CD4-positive, alpha-beta T cell (primary cell): ENCODE results near the gene CDC6. TPM values are rescaled to one million over a fixed set of nuclear protein-coding genes. Genes with fewer than 3 reads are reported as not detected.

ENCODE experiments used
- ATAC-seq: fragments of 200-7000 bp; cut with Tn5 transposase; one replicate; pipeline ENCODE4 v1.10.0; 2022; ENCODE audit warnings: mild to moderate bottlenecking; ENCODE audit not compliant: poor library complexity
- CTCF ChIA-PET: fragments of 350-600 bp; sonication (Branson Sonifier 250); formaldehyde crosslinking; loops from one replicate; lab custom pipeline; 2021; ENCODE audit warnings: antibody characterized with exemption, inconsistent platforms; lab: Charles Lee
- POLR2A ChIA-PET: fragments of 350-600 bp; sonication (Branson Sonifier 250); formaldehyde crosslinking; loops from one replicate; lab custom pipeline; 2021; ENCODE audit warnings: antibody characterized with exemption, inconsistent platforms; lab: Charles Lee
- DNase-seq, 14 experiments: peaks; one replicate each; pipeline ENCODE4 v3.0.0-alpha.2; 2013 to 2020; ENCODE audit warnings: mixed read lengths in 2 of 14
- H3K27ac ChIP-seq, 2 donors: one replicate each; pipeline versions ENCODE4 v1.5.1 to v1.7.0; 2013; ENCODE audit warnings: low read length in 2 of 2, low read depth in 1 of 2, mild to moderate bottlenecking in 1 of 2
- H3K27me3 ChIP-seq, 2 experiments: 1 replicate in 1 of 2; 2 replicates in 1 of 2; pipeline versions ENCODE4 v1.6.1 to v1.7.0; 2013; ENCODE audit warnings: low read length in 2 of 2, control low read depth in 1 of 2, mild to moderate bottlenecking in 1 of 2, moderate library complexity in 1 of 2; ENCODE audit not compliant: insufficient read depth in 2 of 2, control insufficient read depth in 1 of 2
- H3K36me3 ChIP-seq: one replicate; pipeline ENCODE4 v1.6.1; 2013; ENCODE audit warnings: low read length, control low read depth; ENCODE audit not compliant: insufficient read depth
- H3K4me1 ChIP-seq: one replicate; pipeline ENCODE4 v1.6.1; 2013; ENCODE audit warnings: low read length, control low read depth; ENCODE audit not compliant: insufficient read depth
- H3K4me3 ChIP-seq: one replicate; pipeline ENCODE4 v1.5.1; 2013; ENCODE audit warnings: mild to moderate bottlenecking, low read length, moderate library complexity
- H3K9me3 ChIP-seq, 2 experiments: 1 replicate in 1 of 2; 2 replicates in 1 of 2; pipeline versions ENCODE4 v1.6.1 to v1.7.0; 2013; ENCODE audit warnings: low read length in 2 of 2, mild to moderate bottlenecking in 2 of 2, control low read depth in 1 of 2, moderate library complexity in 1 of 2; ENCODE audit not compliant: control insufficient read depth in 1 of 2, insufficient read depth in 1 of 2
- H3K27ac Mint-ChIP-seq: one replicate; pipeline ENCODE4 v1.8.0; 2020; ENCODE audit warnings: mixed read lengths
- H3K27me3 Mint-ChIP-seq: one replicate; pipeline ENCODE4 v1.8.0; 2021; ENCODE audit warnings: mixed read lengths
- H3K36me3 Mint-ChIP-seq: one replicate; pipeline ENCODE4 v1.8.0; 2021; ENCODE audit warnings: low read depth, mixed read lengths
- H3K4me1 Mint-ChIP-seq: one replicate; pipeline ENCODE4 v1.8.0; 2021; ENCODE audit warnings: low read depth, mixed read lengths
- H3K4me3 Mint-ChIP-seq: one replicate; pipeline ENCODE4 v1.8.0; 2020; ENCODE audit warnings: mild to moderate bottlenecking, mixed read lengths
- H3K9me3 Mint-ChIP-seq: one replicate; pipeline ENCODE4 v1.8.0; 2020; ENCODE audit warnings: mixed read lengths
- intact Hi-C, 2 experiments: fragments of 100-400 bp; cut with DNase I in 1 of 2; cut with micrococcal nuclease in 1 of 2; formaldehyde crosslinking; loops; one replicate each; pipeline versions ENCODE4 v1.15.1 to v1.9.0; 2023 to 2025; cut with DNase I, micrococcal nuclease
- total RNA-seq, 174 experiments: library from RNA in 2 of 174; stranded (reverse) in 2 of 174; gene quantifications; one replicate each; pipeline ENCODE4 v1.2.3 and lab custom pipeline; 2021 to 2026
- TF ChIP-seq, protein P1 (sequence below): fragments of 200-600 bp; IDR thresholded peaks from one replicate; pipeline ENCODE4 v1.8.0; 2022; ENCODE audit warnings: antibody characterized with exemption, mild to moderate bottlenecking

Gene CDC6
- total RNA-seq, 2 experiments from 2014 or later: 1.0 to 1.8 TPM

DNA sequence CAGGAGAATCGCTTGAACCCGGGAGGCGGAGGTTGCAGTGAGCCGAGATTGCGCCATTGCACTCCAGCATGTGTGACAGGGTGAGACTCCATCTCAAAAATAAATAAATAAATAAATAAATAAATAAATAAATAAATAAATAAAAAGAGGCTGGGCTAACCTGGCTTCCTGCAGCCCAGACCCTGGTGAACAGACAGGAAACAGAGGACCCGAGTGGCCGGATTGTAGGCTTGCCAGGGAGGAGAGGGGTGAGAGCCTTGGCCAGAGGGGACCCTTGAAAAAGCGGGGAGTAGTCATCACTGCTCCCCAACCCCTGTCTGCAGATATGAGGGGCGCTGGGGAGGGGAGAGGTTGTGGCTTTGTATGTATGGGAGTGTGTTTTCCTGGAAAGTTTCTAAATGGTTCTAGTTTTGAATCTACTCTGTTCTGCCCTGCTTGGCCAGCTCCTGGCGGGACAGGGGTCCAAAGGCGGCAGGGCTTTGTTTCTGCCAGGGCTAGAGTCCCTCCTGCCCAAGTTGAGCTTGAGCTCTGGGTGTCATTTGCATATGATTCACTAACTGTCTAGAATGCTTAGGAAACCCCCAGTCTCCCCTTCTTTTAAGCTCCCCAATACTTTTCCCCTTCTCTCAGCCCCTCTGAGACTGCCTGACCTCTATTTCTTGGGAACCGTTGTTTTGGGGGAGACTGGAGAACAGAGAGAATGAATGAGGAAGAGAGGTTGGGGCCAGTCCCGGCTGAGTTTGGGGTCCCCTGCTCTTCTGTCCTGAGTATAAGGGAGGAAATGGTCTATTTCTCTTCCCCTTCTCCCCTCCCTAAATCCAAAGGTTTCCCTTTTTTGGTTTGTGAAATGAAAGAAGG, 37.7 kb downstream of the CDC6 start:
- Mint-ChIP-seq H3K4me1 (peaks cover 98% of the 10 kb centered on the region), H3K27me3 (no peaks in the 10 kb centered on the region), H3K36me3 (peaks cover 34% of the 10 kb centered on the region), H3K27ac (peak overlapping the region; percentile 99), H3K9me3 (no peaks in the 10 kb centered on the region), H3K4me3 (peak overlapping the region; percentile 84)
- H3K27ac ChIP-seq: peak overlapping the region; percentile 92 to 99
- H3K9me3 ChIP-seq: no peaks in the 10 kb centered on the region
- POLR2A ChIA-PET: interaction anchor here (0.7 to 4.7 kb wide), 20 partner anchors 8 to 345 kb away, joined by 3 to 30 read pairs (median 6); partner anchors contain the start of genes PSMD3, RARA, TOP2A and WIPF2
- intact Hi-C loops: no loop called here
- TF ChIP-seq, protein P1, sequence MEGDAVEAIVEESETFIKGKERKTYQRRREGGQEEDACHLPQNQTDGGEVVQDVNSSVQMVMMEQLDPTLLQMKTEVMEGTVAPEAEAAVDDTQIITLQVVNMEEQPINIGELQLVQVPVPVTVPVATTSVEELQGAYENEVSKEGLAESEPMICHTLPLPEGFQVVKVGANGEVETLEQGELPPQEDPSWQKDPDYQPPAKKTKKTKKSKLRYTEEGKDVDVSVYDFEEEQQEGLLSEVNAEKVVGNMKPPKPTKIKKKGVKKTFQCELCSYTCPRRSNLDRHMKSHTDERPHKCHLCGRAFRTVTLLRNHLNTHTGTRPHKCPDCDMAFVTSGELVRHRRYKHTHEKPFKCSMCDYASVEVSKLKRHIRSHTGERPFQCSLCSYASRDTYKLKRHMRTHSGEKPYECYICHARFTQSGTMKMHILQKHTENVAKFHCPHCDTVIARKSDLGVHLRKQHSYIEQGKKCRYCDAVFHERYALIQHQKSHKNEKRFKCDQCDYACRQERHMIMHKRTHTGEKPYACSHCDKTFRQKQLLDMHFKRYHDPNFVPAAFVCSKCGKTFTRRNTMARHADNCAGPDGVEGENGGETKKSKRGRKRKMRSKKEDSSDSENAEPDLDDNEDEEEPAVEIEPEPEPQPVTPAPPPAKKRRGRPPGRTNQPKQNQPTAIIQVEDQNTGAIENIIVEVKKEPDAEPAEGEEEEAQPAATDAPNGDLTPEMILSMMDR: no peak
- peak overlapping the region; percentile 49 for H3K4me3 ChIP-seq
- DNase-seq: peak in 3 of 14 experiments; percentile 24 to 83 (median 78)
- no peaks in the 10 kb centered on the region for H3K27me3 ChIP-seq
- ATAC-seq: no peak
- peaks cover 2% of the 10 kb centered on the region for H3K36me3 ChIP-seq
- H3K4me1 ChIP-seq: peaks cover 99% of the 10 kb centered on the region
- CTCF ChIA-PET: interaction anchor here (0.9 to 4.4 kb wide), 6 partner anchors 7 to 37 kb away, joined by 3 to 30 read pairs (median 6); no protein-coding TSS in a partner anchor

- TF ChIP-seq, protein P1: no peak
- Mint-ChIP-seq H3K9me3 (no peaks in the 10 kb centered on the region), H3K4me3 (peak overlapping the region; percentile 84), H3K27me3 (no peaks in the 10 kb centered on the region), H3K36me3 (peaks cover 38% of the 10 kb centered on the region), H3K4me1 (peaks cover 96% of the 10 kb centered on the region), H3K27ac (peak overlapping the region; percentile 99)
- ChIA-PET POLR2A (interaction anchor here (0.7 to 4.7 kb wide), 21 partner anchors 7 to 346 kb away, joined by 3 to 30 read pairs (median 6); partner anchors contain the start of genes PSMD3, RARA, TOP2A and WIPF2), CTCF (interaction anchor here (0.9 to 4.4 kb wide), 7 partner anchors 8 to 37 kb away, joined by 3 to 30 read pairs (median 5); no protein-coding TSS in a partner anchor)
- Histone ChIP-seq H3K27ac (peak overlapping the region; percentile 92 to 99), H3K9me3 (no peaks in the 10 kb centered on the region), H3K27me3 (no peaks in the 10 kb centered on the region), H3K36me3 (peaks cover 8% of the 10 kb centered on the region), H3K4me3 (peak overlapping the region; percentile 49), H3K4me1 (peaks cover 99% of the 10 kb centered on the region)
- intact Hi-C loops: no loop called here
- ATAC-seq: peak; percentile 24
- peak; percentile 44 to 90 (median 58) for DNase-seq
Observed at GRCh38 chr17:40326014-40326831, 38.5 kb downstream of the CDC6 start.

GRCh38 chr17:40326832-40327199, 39.1 kb downstream of the CDC6 start:
- intact Hi-C loops: no loop called here
- H3K27me3 Mint-ChIP-seq: no peaks in the 10 kb centered on the region

More at GRCh38 chr17:40326832-40327199, 39.1 kb downstream of the CDC6 start:
- H3K4me1 ChIP-seq: peaks cover 99% of the 10 kb centered on the region
- H3K36me3 ChIP-seq: peaks cover 14% of the 10 kb centered on the region
- H3K27me3 ChIP-seq: no peaks in the 10 kb centered on the region
- ATAC-seq (no peak), DNase-seq (no peak)
- peak overlapping the region; percentile 92 to 99 for H3K27ac ChIP-seq
- POLR2A ChIA-PET: interaction anchor here (0.6 to 4.7 kb wide), 20 partner anchors 8 to 346 kb away, joined by 3 to 30 read pairs (median 6); partner anchors contain the start of genes PSMD3, RARA and WIPF2
- Mint-ChIP-seq H3K4me1 (peaks cover 96% of the 10 kb centered on the region), H3K4me3 (peak overlapping the region; percentile 84), H3K27ac (peak overlapping the region; percentile 99), H3K36me3 (peaks cover 41% of the 10 kb centered on the region), H3K9me3 (no peaks in the 10 kb centered on the region)
- CTCF ChIA-PET: interaction anchor here (1.0 to 3.9 kb wide), 5 partner anchors 9 to 213 kb away, joined by 3 to 30 read pairs (median 3); no protein-coding TSS in a partner anchor
- TF ChIP-seq, protein P1: no peak
- peak overlapping the region; percentile 49 for H3K4me3 ChIP-seq
- no peaks in the 10 kb centered on the region for H3K9me3 ChIP-seq
